Mucosa of descending colon (tissue), 3 donors: Measurements from ENCODE around the gene CYTH3. TPM values are rescaled to one million over a fixed set of nuclear protein-coding genes. Genes with fewer than 3 reads are reported as not detected.
"Not testable (repeated sequence)": the region's sequence is repeated elsewhere in the genome, so short reads cannot be mapped to it uniquely, and the experiment has no call there.

ENCODE experiments used
- ATAC-seq: fragments of 200-7000 bp; cut with Tn5 transposase; one replicate; pipeline ENCODE4 v1.9.1; 2020; ENCODE audit warnings: mild to moderate bottlenecking, moderate library complexity
- DNase-seq, 3 donors: peaks; one replicate each; pipeline ENCODE4 v3.0.0-alpha.2; 2020
- H3K36me3 ChIP-seq: fragments of 200-600 bp; one replicate; pipeline ENCODE4 v1.8.0; 2021; ENCODE audit warnings: low read depth, mild to moderate bottlenecking
- H3K4me1 ChIP-seq: fragments of 200-600 bp; one replicate; pipeline ENCODE4 v1.8.0; 2021; ENCODE audit warnings: low read depth, mild to moderate bottlenecking
- H3K4me3 ChIP-seq: fragments of 200-600 bp; one replicate; pipeline ENCODE4 v1.8.0; 2021; ENCODE audit warnings: mild to moderate bottlenecking
- H3K9me3 ChIP-seq: fragments of 200-600 bp; one replicate; pipeline ENCODE4 v1.8.0; 2021; ENCODE audit warnings: mild to moderate bottlenecking
- intact Hi-C, 2 donors: fragments of 100-400 bp; cut with DNase I in 1 of 2; cut with micrococcal nuclease in 1 of 2; formaldehyde crosslinking; loops; one replicate each; pipeline versions ENCODE4 v1.11.0 to v1.11.1; 2022; cut with DNase I, micrococcal nuclease
- total RNA-seq, 3 donors: library from RNA; stranded (reverse); fragmentation: NEBNext Ultra II Directional in 2 of 3; extraction: Animal tissue kit (Norgen Biotek cat#: 25700) in 2 of 3; gene quantifications; one replicate each; pipeline versions ENCODE4 v1.2.1 to v1.2.4, GENCODE V29; 2021 to 2023
- TF ChIP-seq, protein P1 (sequence below): fragments of 200-600 bp; IDR thresholded peaks from one replicate; pipeline ENCODE4 v1.8.0; 2022; ENCODE audit warnings: antibody characterized with exemption, mild to moderate bottlenecking
- donor health status: DM: no; HTN: no; CAD: no; lungs with moderate emphysema.
- donor health status: DM: no; HTN: no; CAD: no.
- donor health status: DM: no; HTN: yes; CAD: no.

CYTH3 gene
- total RNA-seq, 3 donors from 2014 or later, result 10.4 to 23.2 (median 11.9) TPM

DNA sequence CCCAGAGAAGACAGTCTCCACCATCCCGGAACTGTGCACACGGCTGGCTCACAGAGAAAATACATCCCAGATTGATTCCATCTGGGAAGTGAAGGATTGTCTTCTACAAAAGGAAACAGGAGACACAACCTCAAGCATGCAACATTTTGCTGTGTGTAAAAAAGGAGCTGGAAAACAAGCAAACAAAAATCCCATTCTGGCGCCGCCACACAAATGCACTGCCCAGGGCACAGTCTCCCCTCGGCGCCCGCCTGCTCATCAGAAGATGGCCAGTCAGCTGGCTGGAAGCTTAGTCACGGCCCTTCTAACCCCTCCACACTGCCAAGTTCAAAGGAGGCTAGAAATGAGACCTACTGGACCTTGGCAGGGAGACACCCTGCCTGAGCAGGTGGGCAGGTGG is 14.1 kb upstream of the CYTH3 start:
- no peaks in the 10 kb centered on the region for H3K36me3 ChIP-seq
- no peaks in the 10 kb centered on the region for H3K9me3 ChIP-seq
- H3K4me3 ChIP-seq, result no peak overlapping the region
- intact Hi-C loops, result no loop called here
- ATAC-seq (no peak), DNase-seq (no peak)
- TF ChIP-seq, protein P1, sequence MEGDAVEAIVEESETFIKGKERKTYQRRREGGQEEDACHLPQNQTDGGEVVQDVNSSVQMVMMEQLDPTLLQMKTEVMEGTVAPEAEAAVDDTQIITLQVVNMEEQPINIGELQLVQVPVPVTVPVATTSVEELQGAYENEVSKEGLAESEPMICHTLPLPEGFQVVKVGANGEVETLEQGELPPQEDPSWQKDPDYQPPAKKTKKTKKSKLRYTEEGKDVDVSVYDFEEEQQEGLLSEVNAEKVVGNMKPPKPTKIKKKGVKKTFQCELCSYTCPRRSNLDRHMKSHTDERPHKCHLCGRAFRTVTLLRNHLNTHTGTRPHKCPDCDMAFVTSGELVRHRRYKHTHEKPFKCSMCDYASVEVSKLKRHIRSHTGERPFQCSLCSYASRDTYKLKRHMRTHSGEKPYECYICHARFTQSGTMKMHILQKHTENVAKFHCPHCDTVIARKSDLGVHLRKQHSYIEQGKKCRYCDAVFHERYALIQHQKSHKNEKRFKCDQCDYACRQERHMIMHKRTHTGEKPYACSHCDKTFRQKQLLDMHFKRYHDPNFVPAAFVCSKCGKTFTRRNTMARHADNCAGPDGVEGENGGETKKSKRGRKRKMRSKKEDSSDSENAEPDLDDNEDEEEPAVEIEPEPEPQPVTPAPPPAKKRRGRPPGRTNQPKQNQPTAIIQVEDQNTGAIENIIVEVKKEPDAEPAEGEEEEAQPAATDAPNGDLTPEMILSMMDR, result no peak
- H3K4me1 ChIP-seq, result peaks cover 4% of the 10 kb centered on the region

DNA sequence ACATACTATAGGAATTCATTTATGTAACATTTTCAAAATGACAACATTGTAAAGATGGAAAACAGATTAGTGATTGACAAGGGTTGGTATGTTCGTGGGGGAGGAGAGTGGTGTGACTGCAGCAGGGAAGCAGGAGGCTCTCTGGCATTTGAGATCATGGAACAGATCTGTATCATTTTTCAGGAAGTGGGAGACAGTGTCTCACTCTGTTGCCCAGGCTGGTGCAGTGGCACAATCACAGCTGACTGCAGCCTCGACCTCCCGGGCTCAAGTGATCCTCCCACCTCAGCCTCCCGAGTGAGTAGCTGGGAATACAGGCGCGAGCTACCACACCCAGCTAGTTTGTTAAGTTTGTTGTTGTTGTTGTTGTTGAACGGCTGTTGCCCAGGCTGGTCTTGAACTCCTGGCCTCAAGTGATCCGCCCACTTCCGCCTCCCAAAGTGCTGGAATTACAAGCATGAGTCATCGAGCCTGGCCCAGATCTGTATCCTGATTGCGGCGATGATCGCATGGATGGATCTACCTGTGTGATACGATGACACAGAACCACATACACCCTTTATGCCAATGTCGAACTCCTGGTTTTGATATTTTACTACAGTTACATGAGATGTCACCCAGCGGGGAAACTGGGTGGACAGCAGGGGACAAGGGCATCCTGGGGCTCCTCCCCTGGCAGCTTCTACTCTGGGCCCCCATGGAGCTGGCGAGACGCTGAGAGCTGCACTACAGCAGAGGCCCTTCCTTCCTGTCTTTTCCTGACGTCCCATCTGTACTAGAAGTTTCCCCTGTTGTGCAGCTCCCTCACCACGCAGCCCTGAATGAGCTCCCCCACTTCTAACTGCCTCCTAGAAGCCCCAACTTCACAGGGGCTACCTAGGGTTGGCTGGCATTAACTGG is 12.3 kb upstream of the CYTH3 start:
- Histone ChIP-seq H3K36me3 (no peaks in the 10 kb centered on the region), H3K4me3 (no peak overlapping the region), H3K4me1 (peaks cover 4% of the 10 kb centered on the region), H3K9me3 (no peaks in the 10 kb centered on the region)
- intact Hi-C loops, result no loop called here
- TF ChIP-seq, protein P1, result no peak
- DNase-seq (no peak), ATAC-seq (peak; percentile 55)

DNA sequence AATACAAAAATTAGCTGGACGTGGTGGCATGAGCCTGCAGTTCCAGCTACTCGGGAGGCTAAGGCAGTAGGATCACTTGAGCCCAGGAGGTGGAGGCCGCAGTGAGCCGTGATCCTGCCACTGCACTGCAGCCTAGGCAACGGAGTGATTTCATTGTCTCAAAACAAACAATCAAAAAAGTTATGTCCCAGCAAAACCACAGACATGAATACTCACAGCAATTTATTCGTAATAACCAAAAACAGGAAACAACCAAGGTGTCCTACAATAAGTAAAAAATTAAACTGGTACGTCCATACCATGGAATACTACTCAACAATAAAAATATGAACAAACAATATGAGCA is 11.6 kb upstream of the CYTH3 start:
- intact Hi-C loops, result no loop called here

DNA sequence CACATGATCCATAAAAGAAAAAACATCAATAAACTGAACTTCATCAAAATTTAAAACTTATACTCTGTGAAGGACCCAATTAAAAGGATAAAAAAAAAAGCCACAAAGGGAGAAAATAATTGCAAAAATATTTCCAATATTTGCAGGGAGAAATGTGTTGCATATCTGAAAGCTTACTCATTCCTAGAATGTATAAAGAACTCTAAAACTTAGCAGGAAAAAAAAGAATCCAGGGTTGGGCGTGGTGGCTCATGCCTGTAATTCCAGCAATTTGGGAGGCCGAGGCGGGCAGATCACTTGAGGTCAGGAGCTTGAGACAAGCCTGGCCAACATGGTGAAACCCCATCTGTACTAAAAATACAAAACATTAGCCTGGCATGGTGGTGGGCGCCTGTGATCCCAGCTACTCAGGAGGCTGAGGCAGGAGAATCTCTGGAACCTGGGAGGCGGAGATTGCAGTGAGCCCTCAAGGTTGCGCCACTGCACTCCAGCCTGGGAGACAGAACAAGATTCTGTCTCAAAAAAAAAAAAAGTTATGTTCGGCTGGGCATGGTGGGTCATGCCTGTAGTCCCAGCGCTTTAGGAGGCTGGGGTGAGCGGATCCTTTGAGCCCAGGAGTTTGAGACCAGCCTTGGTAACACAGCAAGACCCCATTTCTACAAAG is 11.1 kb upstream of the CYTH3 start:
- DNase-seq, H3K4me3 ChIP-seq, intact Hi-C loops, H3K9me3 ChIP-seq, ATAC-seq, H3K4me1 ChIP-seq, H3K36me3 ChIP-seq: not testable (repeated sequence)

More for the DNA sequence above, 11.6 kb upstream of the CYTH3 start:
- H3K36me3 ChIP-seq, result no peaks in the 10 kb centered on the region
- DNase-seq (no peak), ATAC-seq (no peak)
- TF ChIP-seq, protein P1, result no peak
- peaks cover 4% of the 10 kb centered on the region for H3K4me1 ChIP-seq
- H3K4me3 ChIP-seq, result no peak overlapping the region
- no peaks in the 10 kb centered on the region for H3K9me3 ChIP-seq

DNA sequence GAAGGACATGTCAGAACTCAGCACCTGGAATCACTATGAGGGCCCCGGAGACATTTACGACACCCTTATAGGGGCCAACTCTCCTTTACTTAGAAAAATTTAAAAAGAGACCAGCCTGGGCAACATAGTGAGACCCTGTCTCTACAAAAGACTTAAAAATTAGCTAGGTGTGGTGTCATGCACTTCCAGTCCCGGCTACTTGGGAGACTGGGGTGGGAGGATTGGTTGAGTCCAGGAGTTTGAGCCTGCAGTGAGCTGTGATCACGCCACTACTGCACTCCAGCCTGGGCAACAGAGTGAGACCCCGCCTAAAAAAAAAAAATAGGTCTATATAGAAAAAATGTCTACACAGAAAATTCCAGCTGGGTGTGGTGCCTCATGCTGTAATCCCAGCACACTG is 7.5 kb upstream of the CYTH3 start:
- intact Hi-C loops, result loop anchor here in 1 of 2 donors (10.0 kb wide), 1 partner anchor 155 kb away; no protein-coding TSS in a partner anchor
- TF ChIP-seq, protein P1, result no peak
- Histone ChIP-seq H3K4me1 (peaks cover 4% of the 10 kb centered on the region), H3K9me3 (no peaks in the 10 kb centered on the region), H3K4me3 (no peak overlapping the region), H3K36me3 (no peaks in the 10 kb centered on the region)
- ATAC-seq (no peak), DNase-seq (no peak)

DNA sequence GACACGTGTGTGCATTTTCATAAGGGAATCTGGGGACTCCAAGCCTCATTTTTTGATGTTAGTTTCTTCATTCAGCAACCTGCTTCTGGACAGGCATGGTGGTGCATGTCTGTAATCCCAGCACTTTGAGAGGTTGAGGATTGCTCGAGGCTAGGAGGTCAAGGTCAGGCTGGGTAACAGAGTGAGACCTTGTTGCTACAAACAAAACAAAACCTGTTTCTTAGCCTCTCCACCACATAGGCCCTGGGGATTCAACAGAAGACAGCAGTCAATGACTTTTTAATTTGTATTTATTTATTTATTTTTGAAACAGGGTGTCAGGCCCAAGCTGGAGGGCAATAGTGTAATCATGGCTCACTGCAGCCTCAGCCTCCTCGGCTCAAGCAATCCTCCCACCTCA is 6.9 kb upstream of the CYTH3 start:
- Histone ChIP-seq H3K36me3 (no peaks in the 10 kb centered on the region), H3K4me3 (no peak overlapping the region), H3K9me3 (no peaks in the 10 kb centered on the region), H3K4me1 (peaks cover 4% of the 10 kb centered on the region)
- intact Hi-C loops, result loop anchor here in 1 of 2 donors (10.0 kb wide), 1 partner anchor 155 kb away; no protein-coding TSS in a partner anchor
- TF ChIP-seq, protein P1, result no peak
- ATAC-seq (no peak), DNase-seq (no peak)
